Loucy (cell line): ENCODE results near the gene GPC2.
"Not testable (repeated sequence)": the region's sequence is repeated elsewhere in the genome, so short reads cannot be mapped to it uniquely, and the experiment has no call there.

Source experiments
- CTCF ChIP-seq: fragments of 200-600 bp; sonication (generic); conservative IDR thresholded peaks from 2 replicates; pipeline ENCODE4 v1.5.1; 2014; ENCODE audit warnings: mild to moderate bottlenecking, antibody characterized with exemption, low read length
- EZH2phosphoT487 ChIP-seq: fragments of 200-600 bp; IDR thresholded peaks from 2 replicates; pipeline ENCODE4 v1.6.1; 2018; ENCODE audit warnings: antibody characterized with exemption, mild to moderate bottlenecking, moderate library complexity, borderline replicate concordance

- TF ChIP-seq CTCF, EZH2phosphoT487: not testable (repeated sequence)
Observed at GRCh38 chr7:100214356-100214755, 37.2 kb upstream of the GPC2 start.
